A549 (cell line): Measurements from ENCODE around the gene OTULINL. TPM values are rescaled to one million over a fixed set of nuclear protein-coding genes. Genes with fewer than 3 reads are reported as not detected.

ENCODE experiments used
- ATAC-seq, 2 experiments: fragments of 200-7000 bp in 1 of 2; fragments of >200 bp in 1 of 2; cut with Nextera tagmentation in 1 of 2; cut with Tn5 transposase in 1 of 2; 3 replicates each; pipeline versions ENCODE4 v1.8.0 to v1.9.1; 2018 to 2020; ENCODE audit warnings: mild to moderate bottlenecking in 1 of 2, moderate library complexity in 1 of 2
- CTCF ChIA-PET: fragments of 300-600 bp; sonication (Branson Sonifier 250); formaldehyde crosslinking; extraction: SDS; loops from one replicate; lab custom pipeline; 2021; ENCODE audit warnings: antibody characterized with exemption, inconsistent platforms; lab: Yijun Ruan, JAX
- POLR2A ChIA-PET: fragments of 350-600 bp; formaldehyde crosslinking; extraction: SDS; loops from one replicate; lab custom pipeline; 2021; ENCODE audit warnings: antibody characterized with exemption, inconsistent platforms; lab: Yijun Ruan, JAX
- DNase-seq, 2 experiments: peaks; one replicate each; pipeline versions ENCODE4 v3.0.0 to v3.0.0-alpha.2; 2011 to 2016; ENCODE audit warnings: low read depth in 1 of 2, low spot score in 1 of 2
- FAIRE-seq: peaks from 2 replicates; lab custom pipeline; 2011; peaks lifted over from hg19 to GRCh38; lab: Jason Lieb, UNC
- H3K27ac ChIP-seq, 2 experiments: fragments of >200 bp; sonication (Bioruptor Twin); formaldehyde crosslinking; 3 replicates each; pipeline ENCODE4 v1.5.1; 2016 to 2017
- H3K4me1 ChIP-seq: fragments of >200 bp; sonication (Bioruptor Twin); formaldehyde crosslinking; 3 replicates; pipeline ENCODE4 v1.6.1; 2016
- H3K4me2 ChIP-seq: fragments of >200 bp; sonication (Bioruptor Twin); formaldehyde crosslinking; 3 replicates; pipeline ENCODE4 v1.6.1; 2016
- H3K4me3 ChIP-seq: fragments of >200 bp; sonication (Bioruptor Twin); formaldehyde crosslinking; 3 replicates; pipeline ENCODE4 v1.5.1; 2016
- H3K9me3 ChIP-seq: fragments of >200 bp; sonication (Bioruptor Twin); formaldehyde crosslinking; 3 replicates; pipeline ENCODE4 v1.6.1; 2016
- CBX2 ChIP-seq: fragments of 200-600 bp; sonication (generic); IDR thresholded peaks from 2 replicates; pipeline ENCODE4 v1.6.1; 2016; ENCODE audit warnings: low read depth, mild to moderate bottlenecking, borderline replicate concordance
- CBX8 ChIP-seq: fragments of 200-600 bp; sonication (generic); IDR thresholded peaks from 2 replicates; pipeline ENCODE4 v1.6.1; 2016
- CHD2 ChIP-seq: fragments of 150-350 bp; IDR thresholded peaks from 2 replicates; pipeline ENCODE4 v1.6.1; 2014; ENCODE audit warnings: low read length; ENCODE audit not compliant: partially characterized antibody
- CHD4 ChIP-seq: fragments of 200-600 bp; sonication (generic); IDR thresholded peaks from 2 replicates; pipeline ENCODE4 v1.6.1; 2016; ENCODE audit warnings: antibody characterized with exemption, mild to moderate bottlenecking, borderline replicate concordance
- EHF ChIP-seq: fragments of 250-450 bp; sonication (Bioruptor Pico); IDR thresholded peaks from 2 replicates; pipeline ENCODE4 v1.5.0; 2020; ENCODE audit warnings: mild to moderate bottlenecking
- EHMT2 ChIP-seq: fragments of 200-600 bp; sonication (generic); IDR thresholded peaks from 2 replicates; pipeline ENCODE4 v1.6.1; 2016; ENCODE audit warnings: antibody characterized with exemption, low read depth, mild to moderate bottlenecking, moderate library complexity
- ESRRA ChIP-seq: fragments of 150-350 bp; IDR thresholded peaks from 2 replicates; pipeline ENCODE4 v1.6.1; 2014; ENCODE audit warnings: mild to moderate bottlenecking, low read length, borderline replicate concordance
- FOSL2 ChIP-seq, 2 experiments: fragments of 450-650 bp in 1 of 2; fragments of >200 bp in 1 of 2; sonication (Bioruptor Twin) in 1 of 2; formaldehyde crosslinking; IDR thresholded peaks; 2 replicates each; pipeline versions ENCODE4 v1.5.0 to v1.6.1; 2016 to 2020; ENCODE audit warnings: mild to moderate bottlenecking in 1 of 2, moderate library complexity in 1 of 2
- FOXS1 ChIP-seq: fragments of 250-450 bp; sonication (Bioruptor Pico); IDR thresholded peaks from 2 replicates; pipeline ENCODE4 v1.5.0; 2020; ENCODE audit warnings: mild to moderate bottlenecking, moderate library complexity
- GATA3 ChIP-seq: IDR thresholded peaks from 2 replicates; pipeline ENCODE4 v1.6.1; 2012; ENCODE audit warnings: borderline replicate concordance
- JUNB ChIP-seq: fragments of >200 bp; sonication (Bioruptor Twin); formaldehyde crosslinking; IDR thresholded peaks from 2 replicates; pipeline ENCODE4 v1.6.1; 2016
- KDM1A ChIP-seq: fragments of 200-600 bp; sonication (generic); IDR thresholded peaks from 2 replicates; pipeline ENCODE4 v1.6.1; 2016; ENCODE audit warnings: low read depth, mild to moderate bottlenecking
- MAFK ChIP-seq: fragments of 450-650 bp; IDR thresholded peaks from 2 replicates; pipeline ENCODE4 v1.6.1; 2014; ENCODE audit not compliant: partially characterized antibody
- MAZ ChIP-seq: fragments of 150-350 bp; IDR thresholded peaks from 2 replicates; pipeline ENCODE4 v1.6.1; 2014; ENCODE audit warnings: antibody characterized with exemption, low read depth, low read length, borderline replicate concordance
- MYC ChIP-seq: IDR thresholded peaks from 2 replicates; pipeline ENCODE4 v1.6.1; 2012; ENCODE audit warnings: mild to moderate bottlenecking, inconsistent platforms, low read length, improper control_type of control experiment, borderline replicate concordance
- RARB ChIP-seq: fragments of 250-450 bp; sonication (Bioruptor Pico); IDR thresholded peaks from 2 replicates; pipeline ENCODE4 v1.8.0; 2021; ENCODE audit warnings: mild to moderate bottlenecking, moderate library complexity
- RCOR1 ChIP-seq: fragments of 150-350 bp; IDR thresholded peaks from 2 replicates; pipeline ENCODE4 v1.6.1; 2014; ENCODE audit warnings: antibody characterized with exemption, low read length, low read depth
- RFX5 ChIP-seq: fragments of 450-650 bp; IDR thresholded peaks from 2 replicates; pipeline ENCODE4 v1.7.1; 2014; ENCODE audit warnings: antibody characterized with exemption, mild to moderate bottlenecking, moderate library complexity
- SREBF2 ChIP-seq: fragments of 450-650 bp; IDR thresholded peaks from 2 replicates; pipeline ENCODE4 v1.6.1; 2014; ENCODE audit warnings: mild to moderate bottlenecking, moderate library complexity
- ZC3H11A ChIP-seq: fragments of 450-650 bp; IDR thresholded peaks from 2 replicates; pipeline ENCODE4 v1.6.1; 2014; ENCODE audit warnings: antibody characterized with exemption, mild to moderate bottlenecking
- ZFP36 ChIP-seq: fragments of 450-650 bp; IDR thresholded peaks from 2 replicates; pipeline ENCODE4 v1.6.1; 2014; ENCODE audit warnings: borderline replicate concordance; ENCODE audit not compliant: partially characterized antibody
- ZSCAN20 ChIP-seq: fragments of 250-450 bp; sonication (Bioruptor Pico); IDR thresholded peaks from 2 replicates; pipeline ENCODE4 v1.8.0; 2022; ENCODE audit warnings: mild to moderate bottlenecking, moderate library complexity
- WGBS: methylation state at CpG from one replicate; pipeline ENCODE4 v1.1.6; 2017; ENCODE audit errors: missing lambda C conversion rate; 5-methylcytosine and 5-hydroxymethylcytosine counted together
- polyA plus RNA-seq, 4 experiments: library from polyadenylated mRNA; depleted of rRNA in 3 of 4; stranded (reverse); fragments of >200 nt; fragmentation: RNase III in 1 of 4; extraction: RNeasy Plus Mini Kit Qiagen cat#74134 plus additional on column Dnase treatment in 1 of 4; gene quantifications; 2 replicates in 3 of 4; 3 replicates in 1 of 4; pipeline ENCODE4 v1.2.3, GENCODE V29; 2011 to 2017
- TF ChIP-seq, protein P1 (sequence below): fragments of 200-600 bp; sonication (generic); IDR thresholded peaks from 2 replicates; pipeline ENCODE4 v1.6.1; 2016; ENCODE audit warnings: antibody characterized with exemption, mild to moderate bottlenecking, moderate library complexity
- TF ChIP-seq, protein P2 (sequence below): fragments of >200 bp; sonication (Bioruptor Twin); formaldehyde crosslinking; IDR thresholded peaks from 3 replicates; pipeline ENCODE4 v1.5.1; 2016
- TF ChIP-seq, protein P3 (sequence below): fragments of 150-350 bp; IDR thresholded peaks from 2 replicates; pipeline ENCODE4 v1.6.1; 2014; ENCODE audit warnings: low read depth, mild to moderate bottlenecking, low read length
- TF ChIP-seq, protein P4 (sequence below): fragments of >200 bp; sonication (Bioruptor Twin); formaldehyde crosslinking; IDR thresholded peaks from 2 replicates; pipeline ENCODE4 v1.6.1; 2016

OTULINL gene
- polyA plus RNA-seq, 2 of the 4 experiments (the other 2 are of a cell fraction), result 2.9 to 3.7 TPM

DNA sequence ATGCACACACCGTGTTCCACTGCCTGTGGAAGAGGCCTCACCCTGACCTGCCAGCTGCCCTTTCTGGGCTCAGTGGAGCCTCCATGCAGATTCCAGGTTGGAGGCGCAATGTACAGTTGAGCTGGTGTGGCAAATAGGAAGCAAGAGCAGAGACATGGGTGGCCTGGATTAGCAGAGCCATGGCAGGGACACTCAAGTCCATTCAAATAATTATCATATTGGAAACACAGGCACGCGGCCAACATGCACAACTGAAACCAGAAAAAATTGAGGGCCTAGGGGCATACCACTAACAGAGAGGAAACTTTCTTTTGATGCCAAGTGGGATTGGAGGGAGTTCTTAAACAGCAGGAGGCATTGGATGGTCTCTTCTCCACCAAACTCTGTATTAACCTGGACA is 35.8 kb downstream of the OTULINL start:
- CTCF ChIA-PET, result interaction anchor here (0.7 to 1.1 kb wide), 3 partner anchors 17 to 35 kb away, joined by 3 read pairs; partner anchors contain the start of gene OTULINL
- POLR2A ChIA-PET, result no interaction called here
- no peak overlapping the region for H3K27ac ChIP-seq

DNA sequence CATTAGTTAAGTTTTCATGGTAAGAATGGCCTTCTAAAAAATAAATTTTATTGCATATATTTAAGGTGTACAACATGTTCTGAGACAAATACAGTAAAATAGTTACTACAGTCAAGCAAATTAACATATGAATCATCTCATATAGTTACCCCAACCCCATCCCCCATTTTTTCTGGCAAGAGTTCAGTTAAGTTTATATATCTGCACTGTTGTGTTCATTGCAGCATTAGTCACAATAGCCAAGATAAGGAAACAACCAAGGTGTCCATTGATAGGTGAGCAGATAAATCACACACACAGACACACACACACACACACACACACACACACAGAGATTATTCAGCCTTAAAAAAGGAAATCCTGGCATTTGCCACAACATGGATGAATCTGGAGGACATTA is 45.7 kb downstream of the OTULINL start:
- CTCF ChIA-PET, result interaction anchor here (0.6 kb wide), 1 partner anchor 45 kb away, joined by 3 read pairs; no protein-coding TSS in a partner anchor
- H3K4me2 ChIP-seq, result no peak overlapping the region
- ATAC-seq, result no peak

More for the DNA sequence above, 35.8 kb downstream of the OTULINL start:
- WGBS, result 90% methylated on average over 4 of the region's 4 CpGs
- no peaks in the 10 kb centered on the region for H3K4me1 ChIP-seq
- no peak overlapping the region for H3K4me2 ChIP-seq
- H3K4me3 ChIP-seq, result no peak overlapping the region
- H3K9me3 ChIP-seq, result peaks cover 6% of the 10 kb centered on the region; the same call in 1 of the 3 replicates
- no peak for FAIRE-seq
- no peak for ATAC-seq
- DNase-seq, result no peak
- TF ChIP-seq SREBF2, result no peak
- no peak for TF ChIP-seq MAZ
- no peak for TF ChIP-seq RARB (CRISPR knock-in tag)

DNA sequence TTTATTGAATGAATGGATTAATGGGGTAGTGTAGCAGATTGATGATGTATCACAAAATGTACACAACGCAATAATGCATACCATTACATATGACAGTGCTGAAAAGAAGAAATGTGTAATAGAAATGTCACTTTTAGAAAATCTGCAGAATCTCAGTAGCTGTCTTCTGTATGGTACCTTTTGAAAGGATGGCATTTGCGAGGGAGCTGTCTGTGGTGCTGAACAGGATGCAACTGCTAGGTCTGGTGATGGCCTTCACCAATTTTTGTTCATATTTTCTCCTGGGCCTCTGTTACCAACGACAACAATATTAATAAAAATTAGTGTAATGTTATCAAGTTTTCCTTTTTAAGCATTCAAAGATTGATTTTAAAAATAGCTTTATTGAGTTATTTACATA is 46.8 kb downstream of the OTULINL start:
- H3K4me3 ChIP-seq, result no peak overlapping the region
- FAIRE-seq, result no peak
- 26% methylated on average over 3 of the region's 3 CpGs for WGBS
- CTCF ChIA-PET, result interaction anchor here (1.0 to 1.2 kb wide), 3 partner anchors 20 to 114 kb away, joined by 3 to 4 read pairs (median 3); partner anchors contain the start of gene OTULINL
- POLR2A ChIA-PET, result no interaction called here
- TF ChIP-seq KDM1A (no peak), CHD2 (no peak), ZSCAN20 (no peak), CBX8 (no peak), CBX2 (no peak), EHMT2 (peak; percentile 86), RCOR1 (no peak)
- TF ChIP-seq, protein P1, sequence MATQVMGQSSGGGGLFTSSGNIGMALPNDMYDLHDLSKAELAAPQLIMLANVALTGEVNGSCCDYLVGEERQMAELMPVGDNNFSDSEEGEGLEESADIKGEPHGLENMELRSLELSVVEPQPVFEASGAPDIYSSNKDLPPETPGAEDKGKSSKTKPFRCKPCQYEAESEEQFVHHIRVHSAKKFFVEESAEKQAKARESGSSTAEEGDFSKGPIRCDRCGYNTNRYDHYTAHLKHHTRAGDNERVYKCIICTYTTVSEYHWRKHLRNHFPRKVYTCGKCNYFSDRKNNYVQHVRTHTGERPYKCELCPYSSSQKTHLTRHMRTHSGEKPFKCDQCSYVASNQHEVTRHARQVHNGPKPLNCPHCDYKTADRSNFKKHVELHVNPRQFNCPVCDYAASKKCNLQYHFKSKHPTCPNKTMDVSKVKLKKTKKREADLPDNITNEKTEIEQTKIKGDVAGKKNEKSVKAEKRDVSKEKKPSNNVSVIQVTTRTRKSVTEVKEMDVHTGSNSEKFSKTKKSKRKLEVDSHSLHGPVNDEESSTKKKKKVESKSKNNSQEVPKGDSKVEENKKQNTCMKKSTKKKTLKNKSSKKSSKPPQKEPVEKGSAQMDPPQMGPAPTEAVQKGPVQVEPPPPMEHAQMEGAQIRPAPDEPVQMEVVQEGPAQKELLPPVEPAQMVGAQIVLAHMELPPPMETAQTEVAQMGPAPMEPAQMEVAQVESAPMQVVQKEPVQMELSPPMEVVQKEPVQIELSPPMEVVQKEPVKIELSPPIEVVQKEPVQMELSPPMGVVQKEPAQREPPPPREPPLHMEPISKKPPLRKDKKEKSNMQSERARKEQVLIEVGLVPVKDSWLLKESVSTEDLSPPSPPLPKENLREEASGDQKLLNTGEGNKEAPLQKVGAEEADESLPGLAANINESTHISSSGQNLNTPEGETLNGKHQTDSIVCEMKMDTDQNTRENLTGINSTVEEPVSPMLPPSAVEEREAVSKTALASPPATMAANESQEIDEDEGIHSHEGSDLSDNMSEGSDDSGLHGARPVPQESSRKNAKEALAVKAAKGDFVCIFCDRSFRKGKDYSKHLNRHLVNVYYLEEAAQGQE, result peak; percentile 96
- TF ChIP-seq, all 56 proteins: peak for 2
- no peak overlapping the region for H3K27ac ChIP-seq
- H3K9me3 ChIP-seq, result no peaks in the 10 kb centered on the region
- peak; percentile 20 to 53 for DNase-seq
- H3K4me1 ChIP-seq, result no peaks in the 10 kb centered on the region
- ATAC-seq, result peak; percentile 64 to 73; a peak in 4 of 6 replicates
- H3K4me2 ChIP-seq, result no peak overlapping the region

More for the DNA sequence above, 45.7 kb downstream of the OTULINL start:
- FAIRE-seq (no peak), DNase-seq (no peak)
- TF ChIP-seq JUNB (no peak), GATA3 (no peak), CHD2 (no peak), MAFK (no peak), KDM1A (no peak), ESRRA (no peak), ZFP36 (no peak), CHD4 (no peak), RARB (CRISPR knock-in tag) (no peak), ZC3H11A (no peak), CBX2 (no peak), FOSL2 (IDR thresholded peaks at IDR 0.05) (no peak), FOSL2 (CRISPR knock-in tag; IDR thresholded peaks at IDR 0.05) (no peak), EHF (CRISPR knock-in tag) (no peak), FOXS1 (no peak), MYC (no peak), CBX8 (no peak), RFX5 (no peak)
- TF ChIP-seq, protein P2, sequence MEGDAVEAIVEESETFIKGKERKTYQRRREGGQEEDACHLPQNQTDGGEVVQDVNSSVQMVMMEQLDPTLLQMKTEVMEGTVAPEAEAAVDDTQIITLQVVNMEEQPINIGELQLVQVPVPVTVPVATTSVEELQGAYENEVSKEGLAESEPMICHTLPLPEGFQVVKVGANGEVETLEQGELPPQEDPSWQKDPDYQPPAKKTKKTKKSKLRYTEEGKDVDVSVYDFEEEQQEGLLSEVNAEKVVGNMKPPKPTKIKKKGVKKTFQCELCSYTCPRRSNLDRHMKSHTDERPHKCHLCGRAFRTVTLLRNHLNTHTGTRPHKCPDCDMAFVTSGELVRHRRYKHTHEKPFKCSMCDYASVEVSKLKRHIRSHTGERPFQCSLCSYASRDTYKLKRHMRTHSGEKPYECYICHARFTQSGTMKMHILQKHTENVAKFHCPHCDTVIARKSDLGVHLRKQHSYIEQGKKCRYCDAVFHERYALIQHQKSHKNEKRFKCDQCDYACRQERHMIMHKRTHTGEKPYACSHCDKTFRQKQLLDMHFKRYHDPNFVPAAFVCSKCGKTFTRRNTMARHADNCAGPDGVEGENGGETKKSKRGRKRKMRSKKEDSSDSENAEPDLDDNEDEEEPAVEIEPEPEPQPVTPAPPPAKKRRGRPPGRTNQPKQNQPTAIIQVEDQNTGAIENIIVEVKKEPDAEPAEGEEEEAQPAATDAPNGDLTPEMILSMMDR, result no peak
- TF ChIP-seq, protein P3, sequence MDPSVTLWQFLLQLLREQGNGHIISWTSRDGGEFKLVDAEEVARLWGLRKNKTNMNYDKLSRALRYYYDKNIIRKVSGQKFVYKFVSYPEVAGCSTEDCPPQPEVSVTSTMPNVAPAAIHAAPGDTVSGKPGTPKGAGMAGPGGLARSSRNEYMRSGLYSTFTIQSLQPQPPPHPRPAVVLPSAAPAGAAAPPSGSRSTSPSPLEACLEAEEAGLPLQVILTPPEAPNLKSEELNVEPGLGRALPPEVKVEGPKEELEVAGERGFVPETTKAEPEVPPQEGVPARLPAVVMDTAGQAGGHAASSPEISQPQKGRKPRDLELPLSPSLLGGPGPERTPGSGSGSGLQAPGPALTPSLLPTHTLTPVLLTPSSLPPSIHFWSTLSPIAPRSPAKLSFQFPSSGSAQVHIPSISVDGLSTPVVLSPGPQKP, result no peak
- TF ChIP-seq, protein P4, sequence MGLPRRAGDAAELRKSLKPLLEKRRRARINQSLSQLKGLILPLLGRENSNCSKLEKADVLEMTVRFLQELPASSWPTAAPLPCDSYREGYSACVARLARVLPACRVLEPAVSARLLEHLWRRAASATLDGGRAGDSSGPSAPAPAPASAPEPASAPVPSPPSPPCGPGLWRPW, result no peak
- no peaks in the 10 kb centered on the region for H3K9me3 ChIP-seq
- no peak overlapping the region for H3K4me3 ChIP-seq
- H3K4me1 ChIP-seq, result no peaks in the 10 kb centered on the region
- no peak overlapping the region for H3K27ac ChIP-seq
- POLR2A ChIA-PET, result no interaction called here
